ENCODE results near the gene AUTS2.

Gene AUTS2

GRCh38 chr7:70734411-70734810 is 1136.1 kb downstream of the AUTS2 start:
- no peak for DNase-seq

GRCh38 chr7:70735313-70735712 is 1137.0 kb downstream of the AUTS2 start:
- no peak for DNase-seq

- DNase-seq = peak in 3 of 4 experiments; percentile 2 to 10 (median 4)
Observed at GRCh38 chr7:70736715-70737460, 1138.6 kb downstream of the AUTS2 start.

- peak in 1 of 4 experiments; percentile 3 for DNase-seq
Observed at GRCh38 chr7:70738151-70738885, 1140.0 kb downstream of the AUTS2 start.

- peak; percentile 9 to 53 (median 43) for DNase-seq
Observed at GRCh38 chr7:70739646-70740210, 1141.5 kb downstream of the AUTS2 start.

- no peak for DNase-seq
Observed at GRCh38 chr7:70741666-70742065, 1143.4 kb downstream of the AUTS2 start.

GRCh38 chr7:70743531-70744325 is 1145.5 kb downstream of the AUTS2 start:
- no peak for DNase-seq

- no peak for DNase-seq
Observed at GRCh38 chr7:70744492-70744891, 1146.2 kb downstream of the AUTS2 start.

- DNase-seq = no peak
Observed at GRCh38 chr7:70749831-70750230, 1151.6 kb downstream of the AUTS2 start.

GRCh38 chr7:70751895-70752294 is 1153.6 kb downstream of the AUTS2 start:
- DNase-seq = no peak

GRCh38 chr7:70752794-70753241 is 1154.5 kb downstream of the AUTS2 start:
- DNase-seq = no peak

- no peak for DNase-seq
Observed at GRCh38 chr7:70756789-70757188, 1158.5 kb downstream of the AUTS2 start.

- DNase-seq = no peak
Observed at GRCh38 chr7:70758646-70759045, 1160.4 kb downstream of the AUTS2 start.

GRCh38 chr7:70759674-70760073 is 1161.4 kb downstream of the AUTS2 start:
- DNase-seq = no peak

- no peak for DNase-seq
Observed at GRCh38 chr7:70761711-70762328, 1163.5 kb downstream of the AUTS2 start.

- no peak for DNase-seq
Observed at GRCh38 chr7:70762696-70763095, 1164.4 kb downstream of the AUTS2 start.

GRCh38 chr7:70763961-70764691 is 1165.9 kb downstream of the AUTS2 start:
- DNase-seq = no peak

- DNase-seq = no peak
Observed at GRCh38 chr7:70764701-70765208, 1166.5 kb downstream of the AUTS2 start.

GRCh38 chr7:70765651-70766050 is 1167.4 kb downstream of the AUTS2 start:
- no peak for DNase-seq

- DNase-seq = no peak
Observed at GRCh38 chr7:70766109-70766508, 1167.8 kb downstream of the AUTS2 start.

- no peak for DNase-seq
Observed at GRCh38 chr7:70766694-70767093, 1168.4 kb downstream of the AUTS2 start.
